ENCODE data around the gene EPHA4.
"Not testable (repeated sequence)": the region's sequence is repeated elsewhere in the genome, so short reads cannot be mapped to it uniquely, and the experiment has no call there.

The EPHA4 gene

DNA sequence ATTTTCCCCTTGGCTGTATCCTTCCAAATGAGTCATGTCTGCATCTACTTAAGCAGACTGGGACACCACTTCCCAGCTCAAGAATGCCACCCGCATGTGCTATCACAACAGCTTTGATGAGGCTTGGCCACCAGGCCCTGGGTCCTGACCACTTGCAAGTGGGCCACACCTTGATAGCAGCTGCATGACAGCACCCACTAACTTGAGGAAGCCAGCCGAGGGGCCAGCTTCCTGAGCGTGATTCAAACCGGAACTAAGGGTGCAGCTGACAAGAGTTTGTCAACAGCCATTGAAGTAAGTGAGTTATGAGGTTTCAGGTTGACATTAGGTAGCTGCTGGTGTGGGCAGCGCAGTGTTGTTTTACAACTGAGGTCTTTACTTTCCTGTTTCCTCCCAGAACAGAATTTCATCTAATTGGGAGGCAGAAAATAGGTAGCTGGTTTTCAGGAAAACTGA lies 54.4 kb downstream of the EPHA4 start:
- H3K27ac ChIP-seq: peak overlapping the region; percentile 80
- TF ChIP-seq, protein P1, sequence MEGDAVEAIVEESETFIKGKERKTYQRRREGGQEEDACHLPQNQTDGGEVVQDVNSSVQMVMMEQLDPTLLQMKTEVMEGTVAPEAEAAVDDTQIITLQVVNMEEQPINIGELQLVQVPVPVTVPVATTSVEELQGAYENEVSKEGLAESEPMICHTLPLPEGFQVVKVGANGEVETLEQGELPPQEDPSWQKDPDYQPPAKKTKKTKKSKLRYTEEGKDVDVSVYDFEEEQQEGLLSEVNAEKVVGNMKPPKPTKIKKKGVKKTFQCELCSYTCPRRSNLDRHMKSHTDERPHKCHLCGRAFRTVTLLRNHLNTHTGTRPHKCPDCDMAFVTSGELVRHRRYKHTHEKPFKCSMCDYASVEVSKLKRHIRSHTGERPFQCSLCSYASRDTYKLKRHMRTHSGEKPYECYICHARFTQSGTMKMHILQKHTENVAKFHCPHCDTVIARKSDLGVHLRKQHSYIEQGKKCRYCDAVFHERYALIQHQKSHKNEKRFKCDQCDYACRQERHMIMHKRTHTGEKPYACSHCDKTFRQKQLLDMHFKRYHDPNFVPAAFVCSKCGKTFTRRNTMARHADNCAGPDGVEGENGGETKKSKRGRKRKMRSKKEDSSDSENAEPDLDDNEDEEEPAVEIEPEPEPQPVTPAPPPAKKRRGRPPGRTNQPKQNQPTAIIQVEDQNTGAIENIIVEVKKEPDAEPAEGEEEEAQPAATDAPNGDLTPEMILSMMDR (conservative IDR thresholded peaks at IDR 0.05): no peak

DNA sequence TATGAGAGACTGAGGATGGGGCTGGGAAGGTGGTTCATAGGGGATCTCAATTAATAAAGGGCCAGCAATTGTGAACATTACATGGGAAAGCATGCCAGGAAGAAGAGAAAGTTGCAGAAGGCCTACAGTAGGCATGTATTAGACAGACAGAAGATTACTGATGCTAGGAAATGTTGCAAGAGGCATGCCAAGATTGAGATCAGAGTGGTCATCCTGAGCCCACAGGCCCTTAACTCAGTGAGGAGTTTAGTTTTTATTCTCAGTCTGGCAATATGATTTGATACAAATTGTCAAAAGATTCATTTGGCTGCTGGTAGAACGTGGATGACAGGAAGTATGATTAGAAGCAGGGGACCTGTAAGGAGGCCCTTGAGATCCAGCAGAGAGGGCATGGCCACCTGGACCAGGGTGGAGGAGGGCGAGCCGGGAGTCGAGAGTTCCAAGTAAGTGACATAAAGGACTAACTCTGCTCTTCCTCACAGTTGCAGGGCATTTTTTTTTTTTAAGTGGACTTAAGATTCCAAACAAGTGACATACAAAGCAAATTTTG lies 54.9 kb downstream of the EPHA4 start:
- peak overlapping the region; percentile 80 for H3K27ac ChIP-seq
- TF ChIP-seq, protein P1 (conservative IDR thresholded peaks at IDR 0.05): no peak

DNA sequence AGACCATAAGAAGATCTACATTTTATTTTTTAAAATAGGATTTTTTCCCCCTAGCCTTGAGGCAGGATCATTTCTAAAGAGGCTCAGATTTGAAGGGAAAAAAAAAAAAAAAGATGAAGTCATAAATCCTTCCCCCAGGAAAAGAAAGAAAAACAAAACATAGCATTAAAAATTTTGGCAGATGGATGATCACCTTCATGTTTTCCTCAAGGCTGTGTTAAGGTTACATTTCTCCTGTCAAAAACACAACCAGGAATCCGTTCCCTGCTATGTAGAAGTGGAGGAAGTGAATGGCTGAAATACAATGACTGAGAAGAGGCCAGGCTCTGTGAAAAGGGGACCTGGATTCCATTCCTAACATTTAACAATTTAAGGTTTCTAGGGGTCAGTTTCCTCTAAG lies 56.2 kb downstream of the EPHA4 start:
- TF ChIP-seq, protein P1 (conservative IDR thresholded peaks at IDR 0.05): no peak
- H3K27ac ChIP-seq: no peak overlapping the region

DNA sequence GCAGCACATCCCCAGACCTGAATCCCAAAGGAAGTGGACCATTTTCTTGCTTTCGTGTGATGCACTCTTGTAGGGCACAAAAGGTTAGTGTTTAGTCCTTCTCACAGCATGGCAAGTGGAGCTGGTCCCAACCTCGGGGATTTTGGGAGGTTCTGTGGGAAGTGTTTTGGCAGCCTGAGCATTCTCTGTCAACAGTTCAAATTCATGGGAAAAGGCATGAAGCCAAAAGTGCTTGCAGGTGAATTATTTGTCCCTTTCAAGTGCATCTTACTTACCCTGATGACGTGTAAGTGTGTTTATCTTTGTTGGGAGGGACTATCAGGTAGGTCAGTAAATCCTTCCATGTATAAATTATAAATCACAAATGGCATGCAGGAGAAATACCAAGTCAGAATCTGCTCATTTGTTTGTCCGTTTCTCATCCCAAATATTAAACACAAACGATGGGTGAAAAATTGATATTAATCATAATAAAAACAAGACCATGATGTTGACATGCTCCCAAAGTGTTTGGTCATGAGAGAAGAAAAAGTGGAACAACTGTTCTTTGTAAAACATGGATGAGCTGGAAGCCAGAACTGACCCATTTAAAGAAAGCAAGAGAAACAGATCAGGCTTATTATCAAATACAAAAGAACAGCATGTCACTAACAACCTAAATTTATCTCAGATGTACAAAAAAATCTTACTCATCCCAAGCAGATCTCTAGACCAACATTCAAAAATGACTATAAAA lies 57.6 kb downstream of the EPHA4 start:
- H3K27ac ChIP-seq: no peak overlapping the region
- TF ChIP-seq, protein P1 (conservative IDR thresholded peaks at IDR 0.05): no peak

DNA sequence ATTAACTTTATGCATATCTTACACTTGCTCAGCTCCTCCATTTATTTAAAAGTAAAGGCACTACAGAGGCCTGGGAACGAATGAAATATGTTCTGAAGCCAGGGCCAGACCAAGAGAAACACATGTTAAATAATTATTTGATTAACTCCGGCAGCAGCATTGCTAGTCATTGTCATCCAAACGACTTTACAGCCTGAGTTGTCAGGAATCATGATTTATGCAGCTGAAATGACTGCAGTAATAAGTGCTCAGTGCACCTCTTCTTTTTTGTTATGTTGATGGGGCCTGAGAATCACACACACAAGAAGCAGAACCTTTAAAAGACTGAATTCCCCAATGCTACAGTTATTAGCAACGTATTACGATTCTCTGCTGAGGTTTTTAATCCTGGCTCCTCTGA lies 58.9 kb downstream of the EPHA4 start:
- TF ChIP-seq, protein P1 (conservative IDR thresholded peaks at IDR 0.05): no peak
- H3K27ac ChIP-seq: no peak overlapping the region

DNA sequence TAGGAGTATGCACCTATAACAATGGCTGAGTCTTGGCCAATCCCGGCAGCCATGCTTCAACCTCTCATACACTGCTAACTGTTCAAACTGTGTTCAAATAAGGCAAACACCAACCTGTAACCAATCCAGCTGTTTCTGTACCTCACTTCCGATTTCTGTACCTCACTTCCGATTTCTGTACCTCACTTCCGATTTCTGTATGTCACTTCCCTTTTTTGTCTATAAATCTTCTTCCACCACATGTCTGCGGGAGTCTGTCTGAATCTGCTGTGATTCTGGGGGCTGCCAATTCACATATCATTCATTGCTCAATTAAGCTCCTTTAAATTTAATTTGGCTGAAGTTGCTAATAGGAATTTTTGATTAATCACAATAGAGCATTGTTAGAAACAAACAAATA lies 60.8 kb downstream of the EPHA4 start:
- not testable (repeated sequence) for H3K27ac ChIP-seq

DNA sequence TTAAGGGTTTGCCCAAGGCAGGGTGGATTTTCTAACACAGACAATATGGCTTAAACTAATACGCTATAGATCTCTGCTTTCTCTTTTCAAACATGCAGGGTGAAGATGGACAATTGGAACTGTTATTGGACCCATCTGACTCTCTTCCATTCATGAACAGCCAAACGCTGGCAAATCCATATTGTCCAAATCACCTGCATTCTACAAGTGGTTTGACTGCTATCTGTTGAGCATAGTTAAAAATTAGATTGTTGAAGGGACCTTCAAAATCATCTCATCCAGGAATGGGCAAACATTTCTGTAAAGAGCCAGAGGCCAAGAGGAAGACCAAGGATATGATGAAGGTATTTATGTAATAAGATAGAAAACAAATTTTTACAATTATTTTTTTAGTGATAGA lies 65.6 kb downstream of the EPHA4 start:
- H3K27ac ChIP-seq: no peak overlapping the region
- TF ChIP-seq, protein P1 (conservative IDR thresholded peaks at IDR 0.05): no peak

DNA sequence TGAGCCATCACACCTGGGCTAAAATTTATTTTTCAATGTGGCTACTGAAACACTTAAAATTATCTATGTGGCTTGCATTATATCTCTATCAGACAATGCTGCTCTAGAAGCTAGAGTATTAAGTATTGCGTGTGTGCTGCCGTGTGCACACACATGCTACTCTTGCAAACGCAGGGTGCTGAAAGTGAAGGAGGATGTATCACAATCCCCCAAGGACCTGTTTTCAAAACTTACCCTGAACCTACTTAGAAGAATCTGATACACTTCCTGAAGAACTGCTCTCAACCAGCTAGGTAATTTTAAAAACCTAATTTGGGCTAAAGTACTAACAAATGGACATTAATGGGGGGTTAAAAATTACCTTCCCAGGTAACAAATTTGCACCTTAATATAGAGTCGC lies 66.5 kb downstream of the EPHA4 start:
- no peak overlapping the region for H3K27ac ChIP-seq
- TF ChIP-seq, protein P1 (conservative IDR thresholded peaks at IDR 0.05): no peak
